Pons (tissue), 1 donor: ENCODE measurements around the gene SMC4.

Experiments used
- DNase-seq: peaks from one replicate; pipeline ENCODE4 v3.0.0-alpha.2; 2016; ENCODE audit warnings: low spot score

SMC4 gene

GRCh38 chr3:160395297-160395696 lies 4.2 kb upstream of the SMC4 start:
- DNase-seq, result no peak

GRCh38 chr3:160398820-160399124 lies 678 bp upstream of the SMC4 start:
- no peak for DNase-seq

- DNase-seq, result peak; percentile 26
Measured at GRCh38 chr3:160400030-160400701, 716 bp downstream of the SMC4 start.

DNA sequence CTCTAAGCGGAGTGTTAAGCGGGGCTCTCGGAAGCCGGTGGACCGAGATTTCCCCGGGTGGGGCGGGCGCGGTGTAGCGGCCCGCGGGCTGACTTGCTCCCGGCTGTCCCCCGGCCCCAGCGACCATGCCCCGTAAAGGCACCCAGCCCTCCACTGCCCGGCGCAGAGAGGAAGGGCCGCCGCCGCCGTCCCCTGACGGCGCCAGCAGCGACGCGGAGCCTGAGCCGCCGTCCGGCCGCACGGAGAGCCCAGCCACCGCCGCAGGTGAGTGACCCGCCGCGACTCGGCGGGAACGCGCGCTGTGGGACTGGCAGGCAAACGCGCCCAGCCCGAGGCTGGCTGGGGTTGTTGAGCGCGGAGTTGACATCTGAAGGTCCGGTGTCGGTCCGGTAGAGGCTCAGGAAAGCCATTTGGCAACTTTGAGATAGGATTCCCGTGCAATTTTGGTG lies 1.3 kb downstream of the SMC4 start:
- no peak for DNase-seq

- DNase-seq, result no peak
Measured at GRCh38 chr3:160401291-160402095, 2.0 kb downstream of the SMC4 start.

- DNase-seq, result no peak
Measured at GRCh38 chr3:160402221-160403027, 3.0 kb downstream of the SMC4 start.

DNA sequence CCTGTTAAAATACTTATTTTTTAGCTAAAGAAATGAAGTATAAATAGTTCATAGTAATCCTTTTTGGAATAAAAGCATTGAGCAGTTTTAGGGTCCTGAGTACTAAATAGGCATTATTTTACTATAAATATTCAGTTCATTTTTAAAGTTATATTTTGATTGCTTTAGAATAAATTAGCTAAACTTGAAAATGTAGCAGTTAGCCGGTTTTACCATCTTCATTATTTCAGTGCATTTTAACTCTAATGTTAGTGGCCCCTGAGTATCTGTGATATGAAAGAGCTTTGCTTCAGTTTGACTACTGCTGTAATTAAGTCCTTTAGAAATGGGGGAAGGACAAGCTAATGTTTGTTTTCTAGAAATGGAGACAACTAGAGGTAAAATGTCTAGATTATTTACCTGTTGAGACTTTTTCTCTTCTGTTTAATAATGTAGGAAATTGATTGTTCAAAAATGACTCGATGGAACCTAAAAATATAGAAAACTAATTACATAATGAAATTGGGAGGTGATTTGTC lies 3.6 kb downstream of the SMC4 start:
- DNase-seq, result no peak

DNA sequence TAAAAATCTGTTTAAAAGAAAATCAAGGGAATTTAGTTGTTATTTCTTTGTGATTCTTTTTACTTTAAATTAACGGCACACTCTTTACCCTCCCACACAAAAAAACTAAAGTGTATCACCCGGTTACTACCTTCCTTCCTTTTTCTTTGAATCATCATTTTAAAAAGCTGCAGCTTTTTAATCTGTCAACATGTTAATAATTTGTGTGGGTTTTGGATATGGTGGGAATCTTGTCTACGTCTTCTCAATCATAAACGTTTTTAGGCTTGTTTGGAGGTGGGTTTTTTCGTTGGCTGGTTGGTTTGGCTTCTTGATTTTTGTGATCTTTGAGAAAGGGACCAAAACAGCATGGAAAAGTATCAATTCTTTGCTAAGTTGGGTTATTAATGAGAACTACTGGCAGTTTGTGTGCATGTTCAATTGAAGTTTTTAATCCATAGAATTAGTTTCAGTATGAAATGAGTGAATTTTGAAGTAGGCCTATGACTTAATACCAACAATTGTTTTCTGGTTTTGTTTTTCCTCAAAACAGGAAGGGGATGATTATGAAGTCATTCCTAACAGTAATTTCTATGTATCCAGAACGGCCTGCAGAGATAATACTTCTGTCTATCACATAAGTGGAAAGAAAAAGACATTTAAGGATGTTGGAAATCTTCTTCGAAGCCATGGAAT lies 4.5 kb downstream of the SMC4 start:
- DNase-seq, result no peak

- DNase-seq, result no peak
Measured at GRCh38 chr3:160409812-160410610, 10.6 kb downstream of the SMC4 start.

DNA sequence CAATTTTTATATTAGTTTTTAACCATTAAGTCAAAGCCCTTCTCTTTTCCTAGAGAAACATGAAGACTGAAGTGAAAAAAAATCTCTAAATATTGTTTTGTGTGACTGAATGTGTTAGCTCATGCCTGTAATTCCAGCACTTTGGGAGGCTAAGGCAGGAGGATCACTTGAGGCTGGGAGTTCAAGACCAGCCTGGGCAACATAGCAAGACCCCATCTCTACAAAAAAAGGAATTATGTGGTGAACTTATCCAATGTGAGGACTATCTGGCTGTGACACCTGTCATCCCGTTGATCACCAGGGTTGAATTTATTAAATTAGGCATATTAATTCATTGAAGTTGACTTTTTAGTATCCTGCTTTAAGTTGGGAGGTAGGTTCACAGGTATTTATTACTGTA lies 13.0 kb downstream of the SMC4 start:
- no peak for DNase-seq

GRCh38 chr3:160413613-160414248 lies 14.3 kb downstream of the SMC4 start:
- peak; percentile 89 for DNase-seq

DNA sequence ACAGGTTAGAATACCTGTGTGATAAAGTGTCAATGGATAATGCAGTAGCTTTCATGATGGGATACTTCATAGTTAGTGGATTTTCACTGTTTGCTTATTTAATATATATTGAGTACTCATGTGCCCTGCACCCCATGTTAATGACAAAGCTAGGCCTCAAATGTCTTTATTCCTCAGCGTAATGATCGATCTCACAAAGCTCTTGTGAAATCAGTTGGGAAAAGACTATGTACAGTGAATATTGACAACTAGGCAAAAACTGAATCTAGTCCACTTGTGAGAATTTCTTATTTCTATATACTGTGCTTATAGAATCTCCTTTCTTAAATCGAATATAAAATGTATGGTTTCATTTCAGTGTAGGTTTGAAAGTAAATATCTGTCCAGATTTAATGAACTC lies 17.9 kb downstream of the SMC4 start:
- DNase-seq, result no peak

DNA sequence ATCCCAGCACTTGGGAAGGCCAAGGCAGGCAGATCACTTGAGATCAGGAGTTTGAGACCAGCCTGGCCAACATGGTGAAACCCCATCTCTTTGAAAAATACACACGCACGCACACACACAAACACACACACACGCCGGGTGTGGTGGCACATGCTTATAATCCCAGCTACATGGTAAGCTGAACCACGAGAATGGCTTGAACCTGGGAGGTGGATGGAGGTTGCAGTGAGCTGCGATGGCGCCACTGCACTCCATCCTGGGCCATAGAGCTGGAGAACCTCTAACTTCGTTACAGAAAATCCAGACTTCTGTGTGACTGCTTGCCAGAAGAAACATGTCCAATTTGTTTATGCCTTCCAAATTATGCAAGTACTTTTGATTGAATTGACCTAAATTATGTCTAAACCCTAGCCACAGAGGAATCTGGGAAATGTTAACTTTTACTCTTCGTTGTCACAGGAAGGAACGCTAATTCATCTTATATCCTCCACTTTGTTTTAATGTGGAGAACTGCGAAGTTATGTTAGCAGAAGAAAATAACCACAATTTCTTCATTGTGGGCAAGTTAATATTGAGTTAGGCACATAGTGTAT lies 28.5 kb downstream of the SMC4 start:
- no peak for DNase-seq

DNA sequence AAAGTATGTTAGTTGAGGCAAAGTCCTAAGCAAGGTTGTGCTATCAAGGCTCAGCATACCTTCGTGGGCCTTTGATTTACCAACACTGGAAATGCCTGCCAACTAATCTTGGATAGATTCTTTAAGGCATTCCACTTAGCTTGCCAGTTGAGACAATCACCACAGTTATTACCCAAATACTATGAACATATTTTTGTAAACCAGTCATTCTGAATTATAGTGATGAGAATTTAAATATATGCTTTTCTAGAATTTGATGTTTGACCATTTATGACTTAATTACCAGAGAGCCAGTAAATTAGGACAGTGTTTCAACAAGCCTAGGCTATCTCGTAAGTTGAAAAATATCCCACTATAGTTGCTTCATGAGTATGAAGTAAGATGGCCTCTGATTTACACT lies 34.6 kb downstream of the SMC4 start:
- no peak for DNase-seq

GRCh38 chr3:160435095-160435494 lies 35.6 kb downstream of the SMC4 start:
- no peak for DNase-seq

DNA sequence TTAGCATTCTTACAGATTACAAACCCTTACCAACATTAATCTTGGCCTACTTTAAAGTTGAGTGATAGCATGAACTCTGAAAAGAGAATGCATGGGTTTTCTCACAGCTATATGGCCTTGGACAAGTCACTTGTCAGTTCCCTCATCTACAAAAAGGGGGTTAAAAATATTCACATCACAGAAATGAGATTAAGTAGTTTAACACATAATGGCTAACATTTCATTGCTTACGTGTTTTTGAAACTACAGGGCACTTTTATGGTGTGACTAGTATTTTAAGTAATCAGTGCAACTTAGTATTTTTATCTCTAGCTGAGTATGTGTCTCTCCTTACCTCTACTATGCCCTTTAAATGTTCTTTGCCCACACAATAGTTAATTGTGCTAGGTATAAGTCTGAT lies 36.3 kb downstream of the SMC4 start:
- DNase-seq, result no peak

- no peak for DNase-seq
Measured at GRCh38 chr3:160437083-160437455, 37.6 kb downstream of the SMC4 start.

GRCh38 chr3:160440687-160441086 lies 41.2 kb downstream of the SMC4 start:
- no peak for DNase-seq

DNA sequence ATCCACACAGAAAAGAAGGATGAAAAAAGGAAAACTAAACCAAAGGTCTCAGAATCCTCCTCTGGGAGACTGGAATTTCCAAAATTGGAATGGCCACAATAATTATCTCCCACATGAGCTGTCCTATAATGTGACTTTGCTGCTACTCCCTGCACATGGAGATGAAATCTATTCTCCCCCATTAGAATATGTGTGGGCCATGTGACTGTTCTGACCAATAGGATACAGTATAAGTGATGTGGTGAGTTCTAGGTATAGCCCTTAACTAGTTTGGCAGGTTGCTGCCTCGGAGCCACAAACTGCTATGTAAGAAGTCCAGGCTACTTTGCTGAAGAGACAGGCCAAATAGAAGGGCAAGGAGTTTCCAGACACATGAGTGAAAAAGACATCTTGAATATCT lies 45.0 kb downstream of the SMC4 start:
- DNase-seq, result no peak

- no peak for DNase-seq
Measured at GRCh38 chr3:160445854-160446253, 46.4 kb downstream of the SMC4 start.
